Central memory CD8-positive, alpha-beta T cell (primary cell): Measurements from ENCODE around the gene EXOC6B.

ENCODE experiments used
- ATAC-seq: fragments of 150-1000 bp; cut with Tn5 transposase; replicated peaks from 2 replicates; pipeline ENCODE4 v1.10.0; 2022; ENCODE audit warnings: mild to moderate bottlenecking, moderate FRiP score, moderate number of reproducible peaks; ENCODE audit not compliant: poor library complexity, severe bottlenecking; ENCODE audit errors: extremely low read depth
- DNase-seq, 2 donors: peaks; one replicate each; pipeline ENCODE4 v3.0.0; 2021; ENCODE audit warnings: low spot score in 2 of 2
- H3K27ac Mint-ChIP-seq: one replicate; pipeline ENCODE4 v1.8.0; 2022; ENCODE audit warnings: low read depth, mild to moderate bottlenecking, moderate library complexity, mixed read lengths
- H3K27me3 Mint-ChIP-seq: one replicate; pipeline ENCODE4 v1.8.0; 2022; ENCODE audit warnings: mixed read lengths
- H3K36me3 Mint-ChIP-seq: one replicate; pipeline ENCODE4 v1.8.0; 2022; ENCODE audit warnings: mild to moderate bottlenecking, moderate library complexity, mixed read lengths; ENCODE audit not compliant: insufficient read depth
- H3K4me1 Mint-ChIP-seq: one replicate; pipeline ENCODE4 v1.8.0; 2022; ENCODE audit warnings: mixed read lengths
- H3K4me3 Mint-ChIP-seq: one replicate; pipeline ENCODE4 v1.8.0; 2022; ENCODE audit warnings: mild to moderate bottlenecking, moderate library complexity, mixed read lengths
- H3K9me3 Mint-ChIP-seq: one replicate; pipeline ENCODE4 v1.8.0; 2022; ENCODE audit warnings: mixed read lengths

EXOC6B gene

GRCh38 chr2:72744049-72744448, 81.8 kb downstream of the EXOC6B start:
- Mint-ChIP-seq H3K4me3 (no peak overlapping the region), H3K36me3 (no peaks in the 10 kb centered on the region), H3K9me3 (no peaks in the 10 kb centered on the region), H3K27ac (no peak overlapping the region), H3K27me3 (no peaks in the 10 kb centered on the region), H3K4me1 (no peaks in the 10 kb centered on the region)
- no peak for ATAC-seq
- no peak for DNase-seq

- no peaks in the 10 kb centered on the region for H3K27me3 Mint-ChIP-seq
- H3K4me1 Mint-ChIP-seq = no peaks in the 10 kb centered on the region
- ATAC-seq (no peak), DNase-seq (no peak)
- no peak overlapping the region for H3K27ac Mint-ChIP-seq
- H3K9me3 Mint-ChIP-seq = no peaks in the 10 kb centered on the region
- H3K4me3 Mint-ChIP-seq = no peak overlapping the region
- H3K36me3 Mint-ChIP-seq = no peaks in the 10 kb centered on the region
Observed at GRCh38 chr2:72743481-72743880, 82.4 kb downstream of the EXOC6B start.

- no peak for ATAC-seq
- no peaks in the 10 kb centered on the region for H3K27me3 Mint-ChIP-seq
- H3K27ac Mint-ChIP-seq = no peak overlapping the region
- peaks cover 4% of the 10 kb centered on the region for H3K36me3 Mint-ChIP-seq
- no peaks in the 10 kb centered on the region for H3K4me1 Mint-ChIP-seq
- DNase-seq = no peak
- H3K9me3 Mint-ChIP-seq = no peaks in the 10 kb centered on the region
- no peak overlapping the region for H3K4me3 Mint-ChIP-seq
Observed at GRCh38 chr2:72738096-72738495, 87.7 kb downstream of the EXOC6B start.

GRCh38 chr2:72734432-72734831, 91.4 kb downstream of the EXOC6B start:
- ATAC-seq (no peak), DNase-seq (no peak)
- H3K4me1 Mint-ChIP-seq = no peaks in the 10 kb centered on the region
- H3K9me3 Mint-ChIP-seq = no peaks in the 10 kb centered on the region
- no peak overlapping the region for H3K4me3 Mint-ChIP-seq
- H3K27me3 Mint-ChIP-seq = no peaks in the 10 kb centered on the region
- H3K27ac Mint-ChIP-seq = no peak overlapping the region
- H3K36me3 Mint-ChIP-seq = peaks cover 6% of the 10 kb centered on the region

GRCh38 chr2:72731116-72731515, 94.7 kb downstream of the EXOC6B start:
- H3K27ac Mint-ChIP-seq = no peak overlapping the region
- no peaks in the 10 kb centered on the region for H3K4me1 Mint-ChIP-seq
- no peaks in the 10 kb centered on the region for H3K9me3 Mint-ChIP-seq
- DNase-seq = no peak
- H3K4me3 Mint-ChIP-seq = no peak overlapping the region
- ATAC-seq = no peak
- H3K27me3 Mint-ChIP-seq = no peaks in the 10 kb centered on the region
- H3K36me3 Mint-ChIP-seq = peaks cover 4% of the 10 kb centered on the region

- H3K27ac Mint-ChIP-seq = no peak overlapping the region
- no peaks in the 10 kb centered on the region for H3K9me3 Mint-ChIP-seq
- peaks cover 5% of the 10 kb centered on the region for H3K36me3 Mint-ChIP-seq
- no peak for ATAC-seq
- no peak overlapping the region for H3K4me3 Mint-ChIP-seq
- H3K4me1 Mint-ChIP-seq = no peaks in the 10 kb centered on the region
- DNase-seq = no peak
- H3K27me3 Mint-ChIP-seq = no peaks in the 10 kb centered on the region
Observed at GRCh38 chr2:72727356-72727755, 98.5 kb downstream of the EXOC6B start.

- Mint-ChIP-seq H3K4me3 (no peak overlapping the region), H3K9me3 (no peaks in the 10 kb centered on the region), H3K36me3 (peaks cover 3% of the 10 kb centered on the region), H3K27me3 (no peaks in the 10 kb centered on the region), H3K27ac (no peak overlapping the region), H3K4me1 (no peaks in the 10 kb centered on the region)
- ATAC-seq = no peak
- DNase-seq = no peak
Observed at GRCh38 chr2:72723769-72724370, 102.0 kb downstream of the EXOC6B start.

GRCh38 chr2:72722492-72723070, 103.3 kb downstream of the EXOC6B start:
- no peak for DNase-seq
- Mint-ChIP-seq H3K27me3 (no peaks in the 10 kb centered on the region), H3K36me3 (peaks cover 3% of the 10 kb centered on the region), H3K27ac (no peak overlapping the region), H3K4me1 (no peaks in the 10 kb centered on the region), H3K4me3 (no peak overlapping the region), H3K9me3 (no peaks in the 10 kb centered on the region)
- ATAC-seq = no peak

GRCh38 chr2:72719416-72719815, 106.4 kb downstream of the EXOC6B start:
- Mint-ChIP-seq H3K4me3 (no peak overlapping the region), H3K36me3 (no peaks in the 10 kb centered on the region), H3K27ac (no peak overlapping the region), H3K27me3 (no peaks in the 10 kb centered on the region), H3K4me1 (no peaks in the 10 kb centered on the region), H3K9me3 (no peaks in the 10 kb centered on the region)
- no peak for DNase-seq
- ATAC-seq = no peak

GRCh38 chr2:72718876-72719275, 107.0 kb downstream of the EXOC6B start:
- no peak overlapping the region for H3K27ac Mint-ChIP-seq
- no peaks in the 10 kb centered on the region for H3K36me3 Mint-ChIP-seq
- no peaks in the 10 kb centered on the region for H3K4me1 Mint-ChIP-seq
- no peaks in the 10 kb centered on the region for H3K27me3 Mint-ChIP-seq
- no peaks in the 10 kb centered on the region for H3K9me3 Mint-ChIP-seq
- DNase-seq (no peak), ATAC-seq (no peak)
- H3K4me3 Mint-ChIP-seq = no peak overlapping the region

- ATAC-seq (no peak), DNase-seq (no peak)
- Mint-ChIP-seq H3K4me3 (no peak overlapping the region), H3K9me3 (no peaks in the 10 kb centered on the region), H3K27me3 (no peaks in the 10 kb centered on the region), H3K36me3 (peaks cover 4% of the 10 kb centered on the region), H3K4me1 (no peaks in the 10 kb centered on the region), H3K27ac (no peak overlapping the region)
Observed at GRCh38 chr2:72716601-72717000, 109.2 kb downstream of the EXOC6B start.

- ATAC-seq = no peak
- Mint-ChIP-seq H3K4me3 (no peak overlapping the region), H3K27me3 (no peaks in the 10 kb centered on the region), H3K36me3 (peaks cover 4% of the 10 kb centered on the region), H3K4me1 (no peaks in the 10 kb centered on the region), H3K27ac (no peak overlapping the region), H3K9me3 (no peaks in the 10 kb centered on the region)
- no peak for DNase-seq
Observed at GRCh38 chr2:72713857-72714256, 112.0 kb downstream of the EXOC6B start.

GRCh38 chr2:72712977-72713376, 112.9 kb downstream of the EXOC6B start:
- Mint-ChIP-seq H3K4me3 (no peak overlapping the region), H3K36me3 (peaks cover 4% of the 10 kb centered on the region), H3K27me3 (no peaks in the 10 kb centered on the region), H3K9me3 (no peaks in the 10 kb centered on the region), H3K4me1 (no peaks in the 10 kb centered on the region), H3K27ac (no peak overlapping the region)
- ATAC-seq (no peak), DNase-seq (no peak)
